ENCODE results near the gene AMT. TPM values are rescaled to one million over a fixed set of nuclear protein-coding genes. Genes with fewer than 3 reads are reported as not detected.
"Not testable (repeated sequence)": the region's sequence is repeated elsewhere in the genome, so short reads cannot be mapped to it uniquely, and the experiment has no call there.

Gene AMT
- total and polyA plus RNA-seq, 2 experiments from 2014 or later = 32.8 to 35.6 TPM

DNA sequence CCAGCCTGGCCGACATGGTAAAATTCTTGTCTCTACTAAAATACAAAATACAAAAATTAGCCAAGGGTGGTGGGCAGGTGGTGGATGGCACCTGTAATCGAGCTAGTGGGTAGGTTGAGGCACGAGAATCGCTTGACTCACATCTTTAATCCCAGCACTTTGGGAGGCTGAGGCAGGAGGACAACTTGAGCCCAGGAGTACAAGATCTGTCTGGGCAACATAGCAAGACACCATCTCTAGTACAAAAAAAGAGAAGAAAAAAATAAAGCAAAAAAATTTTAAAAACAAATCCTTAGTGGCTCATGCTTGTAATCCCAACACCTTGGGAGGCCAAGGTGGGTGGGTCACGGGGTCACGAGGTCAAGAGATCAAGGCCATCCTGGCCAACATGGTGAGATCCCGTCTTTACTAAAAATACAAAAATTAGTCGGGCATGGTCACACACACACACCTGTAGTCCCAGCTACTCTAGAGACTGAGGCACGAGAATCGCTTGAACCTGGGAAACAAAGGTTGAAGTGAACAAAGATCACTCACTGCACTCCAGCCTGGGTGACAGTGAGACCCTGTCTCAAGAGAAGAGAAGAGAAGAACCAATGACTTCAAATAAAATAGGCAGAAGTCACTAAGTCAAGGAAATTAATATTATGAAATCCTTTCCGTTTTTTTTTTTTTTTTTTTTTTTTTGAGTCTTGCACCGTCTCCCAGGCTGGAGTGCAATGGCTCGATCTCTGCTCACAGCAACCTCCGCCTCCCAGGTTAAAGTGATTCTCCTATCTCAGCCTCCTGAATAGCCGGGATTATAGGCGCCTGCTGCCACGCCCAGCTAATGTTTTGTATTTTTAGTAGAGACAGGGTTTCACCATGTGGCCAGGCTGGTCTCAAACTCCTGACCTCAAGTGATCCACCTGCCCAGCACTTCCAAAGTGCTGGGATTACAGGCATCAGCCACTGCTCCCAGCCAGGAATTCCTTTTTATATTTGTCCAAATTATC is 15.4 kb downstream of the AMT start:
- H3K27ac ChIP-seq (ENCODE audit: low read depth) = peak overlapping the region; percentile 4; the same call in 1 of the 2 replicates
- no peak for ATAC-seq
- H3K27ac Mint-ChIP-seq = no peak overlapping the region

DNA sequence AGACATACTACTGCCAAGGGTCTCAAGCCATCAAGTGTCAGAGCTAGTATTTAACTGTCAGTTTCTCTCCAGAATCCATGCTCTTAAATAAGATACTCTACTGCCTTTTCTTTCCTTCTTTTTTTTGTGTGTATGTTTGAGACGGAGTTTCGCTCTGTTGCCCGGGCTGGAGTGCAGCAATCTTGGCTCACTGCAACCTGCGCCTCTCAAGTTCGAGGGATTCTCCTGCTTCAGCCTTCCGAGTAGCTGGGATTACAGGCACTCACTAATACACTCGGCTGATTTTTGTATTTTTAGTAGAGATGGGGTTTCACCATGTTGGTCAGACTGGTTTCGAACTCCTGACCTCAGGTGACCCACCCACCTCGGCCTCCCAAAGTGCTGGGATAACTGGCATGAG is 16.7 kb downstream of the AMT start:
- H3K27me3 Mint-ChIP-seq (ENCODE audit: insufficient read depth, low read depth, poor library complexity) = not testable (repeated sequence)

More for the DNA sequence above, 15.4 kb downstream of the AMT start:
- peaks cover 22% of the 10 kb centered on the region for H3K4me1 Mint-ChIP-seq
- H3F3A ChIP-seq (replicated peaks; ENCODE audit: low read depth) = peaks cover 7% of the 10 kb centered on the region; the same call in 1 of the 2 replicates
- H3K4me1 ChIP-seq (ENCODE audit: insufficient read depth) = peaks cover 10% of the 10 kb centered on the region
- H3K36me3 ChIP-seq (ENCODE audit: insufficient read depth) = no peaks in the 10 kb centered on the region; the same call in 1 of the 2 replicates
- H3K27me3 ChIP-seq (ENCODE audit: insufficient read depth) = no peaks in the 10 kb centered on the region
- H4K20me1 ChIP-seq (replicated peaks; ENCODE audit: insufficient read depth) = peaks cover 79% of the 10 kb centered on the region
- TF ChIP-seq STAT1 (IDR thresholded peaks at IDR 0.05; ENCODE audit: unreplicated experiment) (no peak), EZH2 (IDR thresholded peaks at IDR 0.05; ENCODE audit: low read depth, unreplicated experiment) (no peak), ETS1 (IDR thresholded peaks at IDR 0.05) (no peak)
- peaks cover 12% of the 10 kb centered on the region; the same call in 2 of the 3 replicates for H3K36me3 Mint-ChIP-seq (ENCODE audit: low read depth)
- peaks cover 95% of the 10 kb centered on the region for H3K79me2 ChIP-seq (replicated peaks; ENCODE audit: insufficient read depth)
- no peak overlapping the region for H3K4me3 ChIP-seq
- no peak overlapping the region for H3K4me3 Mint-ChIP-seq
- H2AFZ ChIP-seq = no peak overlapping the region
- H3K4me2 ChIP-seq = no peak overlapping the region
- peaks cover 2% of the 10 kb centered on the region for H3K27me3 Mint-ChIP-seq (ENCODE audit: insufficient read depth, low read depth, poor library complexity)
- no peaks in the 10 kb centered on the region for H3K9me2 ChIP-seq (ENCODE audit: insufficient read depth)
- no peaks in the 10 kb centered on the region for H3K9me3 Mint-ChIP-seq
- no peak for DNase-seq (ENCODE audit: low spot score)

DNA sequence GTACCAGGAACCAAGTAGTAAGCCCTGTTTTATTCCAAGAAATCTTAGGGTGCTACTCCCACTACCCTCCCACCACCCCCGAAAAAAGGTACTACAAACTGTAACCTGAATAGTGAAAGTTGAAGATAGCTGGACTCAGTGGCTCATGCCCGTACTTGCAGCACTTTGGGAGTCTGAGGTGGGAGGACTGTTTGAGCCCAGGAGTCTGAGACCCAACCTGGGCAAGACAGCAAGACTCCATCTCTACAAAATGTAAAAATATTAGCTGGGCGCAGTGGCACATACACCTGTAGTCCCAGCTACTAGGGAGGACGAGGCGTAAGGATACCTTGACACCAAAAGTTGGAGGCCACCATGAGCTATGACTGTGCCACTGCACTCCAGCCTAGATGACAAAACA is 18.4 kb downstream of the AMT start:
- Mint-ChIP-seq H3K36me3 (ENCODE audit: low read depth) (peaks cover 27% of the 10 kb centered on the region; the same call in 1 of the 3 replicates), H3K4me1 (peaks cover 22% of the 10 kb centered on the region), H3K27me3 (ENCODE audit: insufficient read depth, low read depth, poor library complexity) (peaks cover 4% of the 10 kb centered on the region), H3K9me3 (no peaks in the 10 kb centered on the region), H3K27ac (no peak overlapping the region), H3K4me3 (no peak overlapping the region)
- H3K27ac ChIP-seq (ENCODE audit: low read depth) = no peak overlapping the region
- H3K79me2 ChIP-seq (replicated peaks; ENCODE audit: insufficient read depth) = peaks cover 100% of the 10 kb centered on the region
- no peaks in the 10 kb centered on the region for H3K9me2 ChIP-seq (ENCODE audit: insufficient read depth)
- DNase-seq (ENCODE audit: low spot score) (no peak), ATAC-seq (no peak)
- H3K4me3 ChIP-seq = no peak overlapping the region
- peaks cover 80% of the 10 kb centered on the region for H4K20me1 ChIP-seq (replicated peaks; ENCODE audit: insufficient read depth)
- peaks cover 20% of the 10 kb centered on the region; the same call in 1 of the 2 replicates for H3F3A ChIP-seq (replicated peaks; ENCODE audit: low read depth)
- H3K27me3 ChIP-seq (ENCODE audit: insufficient read depth) = no peaks in the 10 kb centered on the region
- H2AFZ ChIP-seq = no peak overlapping the region
- peaks cover 4% of the 10 kb centered on the region for H3K4me1 ChIP-seq (ENCODE audit: insufficient read depth)
- no peak overlapping the region for H3K4me2 ChIP-seq
- no peaks in the 10 kb centered on the region; the same call in 1 of the 2 replicates for H3K36me3 ChIP-seq (ENCODE audit: insufficient read depth)
- TF ChIP-seq, protein P1, sequence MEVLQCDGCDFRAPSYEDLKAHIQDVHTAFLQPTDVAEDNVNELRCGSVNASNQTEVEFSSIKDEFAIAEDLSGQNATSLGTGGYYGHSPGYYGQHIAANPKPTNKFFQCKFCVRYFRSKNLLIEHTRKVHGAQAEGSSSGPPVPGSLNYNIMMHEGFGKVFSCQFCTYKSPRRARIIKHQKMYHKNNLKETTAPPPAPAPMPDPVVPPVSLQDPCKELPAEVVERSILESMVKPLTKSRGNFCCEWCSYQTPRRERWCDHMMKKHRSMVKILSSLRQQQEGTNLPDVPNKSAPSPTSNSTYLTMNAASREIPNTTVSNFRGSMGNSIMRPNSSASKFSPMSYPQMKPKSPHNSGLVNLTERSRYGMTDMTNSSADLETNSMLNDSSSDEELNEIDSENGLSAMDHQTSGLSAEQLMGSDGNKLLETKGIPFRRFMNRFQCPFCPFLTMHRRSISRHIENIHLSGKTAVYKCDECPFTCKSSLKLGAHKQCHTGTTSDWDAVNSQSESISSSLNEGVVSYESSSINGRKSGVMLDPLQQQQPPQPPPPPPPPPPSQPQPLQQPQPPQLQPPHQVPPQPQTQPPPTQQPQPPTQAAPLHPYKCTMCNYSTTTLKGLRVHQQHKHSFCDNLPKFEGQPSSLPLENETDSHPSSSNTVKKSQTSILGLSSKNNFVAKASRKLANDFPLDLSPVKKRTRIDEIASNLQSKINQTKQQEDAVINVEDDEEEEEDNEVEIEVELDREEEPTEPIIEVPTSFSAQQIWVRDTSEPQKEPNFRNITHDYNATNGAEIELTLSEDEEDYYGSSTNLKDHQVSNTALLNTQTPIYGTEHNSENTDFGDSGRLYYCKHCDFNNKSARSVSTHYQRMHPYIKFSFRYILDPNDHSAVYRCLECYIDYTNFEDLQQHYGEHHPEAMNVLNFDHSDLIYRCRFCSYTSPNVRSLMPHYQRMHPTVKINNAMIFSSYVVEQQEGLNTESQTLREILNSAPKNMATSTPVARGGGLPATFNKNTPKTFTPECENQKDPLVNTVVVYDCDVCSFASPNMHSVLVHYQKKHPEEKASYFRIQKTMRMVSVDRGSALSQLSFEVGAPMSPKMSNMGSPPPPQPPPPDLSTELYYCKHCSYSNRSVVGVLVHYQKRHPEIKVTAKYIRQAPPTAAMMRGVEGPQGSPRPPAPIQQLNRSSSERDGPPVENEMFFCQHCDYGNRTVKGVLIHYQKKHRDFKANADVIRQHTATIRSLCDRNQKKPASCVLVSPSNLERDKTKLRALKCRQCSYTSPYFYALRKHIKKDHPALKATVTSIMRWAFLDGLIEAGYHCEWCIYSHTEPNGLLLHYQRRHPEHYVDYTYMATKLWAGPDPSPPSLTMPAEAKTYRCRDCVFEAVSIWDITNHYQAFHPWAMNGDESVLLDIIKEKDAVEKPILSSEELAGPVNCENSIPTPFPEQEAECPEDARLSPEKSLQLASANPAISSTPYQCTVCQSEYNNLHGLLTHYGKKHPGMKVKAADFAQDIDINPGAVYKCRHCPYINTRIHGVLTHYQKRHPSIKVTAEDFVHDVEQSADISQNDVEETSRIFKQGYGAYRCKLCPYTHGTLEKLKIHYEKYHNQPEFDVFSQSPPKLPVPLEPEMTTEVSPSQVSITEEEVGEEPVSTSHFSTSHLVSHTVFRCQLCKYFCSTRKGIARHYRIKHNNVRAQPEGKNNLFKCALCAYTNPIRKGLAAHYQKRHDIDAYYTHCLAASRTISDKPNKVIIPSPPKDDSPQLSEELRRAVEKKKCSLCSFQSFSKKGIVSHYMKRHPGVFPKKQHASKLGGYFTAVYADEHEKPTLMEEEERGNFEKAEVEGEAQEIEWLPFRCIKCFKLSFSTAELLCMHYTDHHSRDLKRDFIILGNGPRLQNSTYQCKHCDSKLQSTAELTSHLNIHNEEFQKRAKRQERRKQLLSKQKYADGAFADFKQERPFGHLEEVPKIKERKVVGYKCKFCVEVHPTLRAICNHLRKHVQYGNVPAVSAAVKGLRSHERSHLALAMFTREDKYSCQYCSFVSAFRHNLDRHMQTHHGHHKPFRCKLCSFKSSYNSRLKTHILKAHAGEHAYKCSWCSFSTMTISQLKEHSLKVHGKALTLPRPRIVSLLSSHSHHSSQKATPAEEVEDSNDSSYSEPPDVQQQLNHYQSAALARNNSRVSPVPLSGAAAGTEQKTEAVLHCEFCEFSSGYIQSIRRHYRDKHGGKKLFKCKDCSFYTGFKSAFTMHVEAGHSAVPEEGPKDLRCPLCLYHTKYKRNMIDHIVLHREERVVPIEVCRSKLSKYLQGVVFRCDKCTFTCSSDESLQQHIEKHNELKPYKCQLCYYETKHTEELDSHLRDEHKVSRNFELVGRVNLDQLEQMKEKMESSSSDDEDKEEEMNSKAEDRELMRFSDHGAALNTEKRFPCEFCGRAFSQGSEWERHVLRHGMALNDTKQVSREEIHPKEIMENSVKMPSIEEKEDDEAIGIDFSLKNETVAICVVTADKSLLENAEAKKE (CRISPR knock-in tag; IDR thresholded peaks at IDR 0.05) = no peak
- TF ChIP-seq CREB1 (CRISPR knock-in tag; IDR thresholded peaks at IDR 0.05; ENCODE audit: low read depth) (no peak), ETS1 (IDR thresholded peaks at IDR 0.05) (no peak)

More for the DNA sequence above, 16.7 kb downstream of the AMT start:
- Histone ChIP-seq H3K4me1 (ENCODE audit: insufficient read depth) (peaks cover 13% of the 10 kb centered on the region), H3K79me2 (replicated peaks; ENCODE audit: insufficient read depth) (peaks cover 100% of the 10 kb centered on the region), H3F3A (replicated peaks; ENCODE audit: low read depth) (peaks cover 13% of the 10 kb centered on the region; the same call in 1 of the 2 replicates), H4K20me1 (replicated peaks; ENCODE audit: insufficient read depth) (peaks cover 83% of the 10 kb centered on the region)
- H3K9me2 ChIP-seq (ENCODE audit: insufficient read depth); H3K4me3 Mint-ChIP-seq; H3K9me3 Mint-ChIP-seq; H3K27ac Mint-ChIP-seq; H3K36me3 ChIP-seq (ENCODE audit: insufficient read depth); H3K27me3 ChIP-seq (ENCODE audit: insufficient read depth); ATAC-seq; H3K4me2 ChIP-seq; H2AFZ ChIP-seq; DNase-seq (ENCODE audit: low spot score); H3K27ac ChIP-seq (ENCODE audit: low read depth); H3K4me3 ChIP-seq: not testable (repeated sequence)
- Mint-ChIP-seq H3K4me1 (peaks cover 29% of the 10 kb centered on the region), H3K36me3 (ENCODE audit: low read depth) (peaks cover 18% of the 10 kb centered on the region; the same call in 2 of the 3 replicates)

All from GM23338 (cell line).